PC-9 (cell line): ENCODE measurements around the gene DNAJC3. TPM values are rescaled to one million over a fixed set of nuclear protein-coding genes. Genes with fewer than 3 reads are reported as not detected.
"Not testable (repeated sequence)": the region's sequence is repeated elsewhere in the genome, so short reads cannot be mapped to it uniquely, and the experiment has no call there.

Experiments
- BruUV-seq: library from RNA; stranded (reverse); fragments of 400-500 nt; replicated peaks from 2 replicates; lab custom pipeline; 2021; lab: Mats Ljungman, UMichigan
- CTCF ChIA-PET: fragments of 300-600 bp; sonication (Branson Sonifier 250); formaldehyde crosslinking; loops from one replicate; lab custom pipeline; 2022; ENCODE audit warnings: antibody characterized with exemption; lab: Charles Lee
- POLR2A ChIA-PET: fragments of 300-600 bp; sonication (Branson Sonifier 250); formaldehyde crosslinking; loops from one replicate; lab custom pipeline; 2022; ENCODE audit warnings: antibody characterized with exemption; ENCODE audit not compliant: unreplicated experiment; lab: Charles Lee
- DNase-seq, 2 experiments: peaks; one replicate each; pipeline versions ENCODE4 v3.0.0 to v3.0.0-alpha.2; 2015 to 2022; ENCODE audit warnings: mixed read lengths in 1 of 2
- H2AFZ ChIP-seq: fragments of 200-600 bp; sonication (generic); 2 replicates; pipeline ENCODE4 v1.8.1; 2017; ENCODE audit warnings: antibody characterized with exemption
- H3F3A ChIP-seq: fragments of 200-600 bp; sonication (generic); 2 replicates; pipeline ENCODE4 v1.8.1; 2017; ENCODE audit warnings: antibody characterized with exemption, mild to moderate bottlenecking, low read depth; ENCODE audit not compliant: insufficient read depth
- H3K27ac ChIP-seq: fragments of 200-600 bp; sonication (generic); 2 replicates; pipeline ENCODE4 v1.6.1; 2016; ENCODE audit warnings: mixed run types
- H3K27me3 ChIP-seq: fragments of 200-600 bp; sonication (generic); 2 replicates; pipeline ENCODE4 v1.6.1; 2016; ENCODE audit warnings: low read depth, mixed run types; ENCODE audit not compliant: insufficient read depth
- H3K36me3 ChIP-seq: fragments of 200-600 bp; sonication (generic); 2 replicates; pipeline ENCODE4 v1.6.1; 2016; ENCODE audit warnings: low read depth, mixed run types
- H3K4me1 ChIP-seq: fragments of 200-600 bp; sonication (generic); replicated peaks from 2 replicates; pipeline ENCODE4 v1.6.1; 2016; ENCODE audit warnings: mixed run types; ENCODE audit not compliant: insufficient read depth
- H3K4me2 ChIP-seq: fragments of 200-600 bp; sonication (generic); 2 replicates; pipeline ENCODE4 v1.6.1; 2017; ENCODE audit warnings: mixed run types
- H3K4me3 ChIP-seq: fragments of 200-600 bp; sonication (generic); 2 replicates; pipeline ENCODE4 v1.6.1; 2016; ENCODE audit warnings: mixed run types
- H3K79me2 ChIP-seq: fragments of 200-600 bp; sonication (generic); 2 replicates; pipeline ENCODE4 v1.6.1; 2017; ENCODE audit warnings: low read depth, mixed run types
- H3K9me2 ChIP-seq: fragments of 200-600 bp; sonication (generic); 2 replicates; pipeline ENCODE4 v1.8.1; 2017; ENCODE audit warnings: mild to moderate bottlenecking; ENCODE audit not compliant: insufficient read depth
- H3K9me3 ChIP-seq: fragments of 200-600 bp; sonication (generic); 2 replicates; pipeline ENCODE4 v1.8.1; 2016; ENCODE audit warnings: low read depth; ENCODE audit not compliant: insufficient read depth
- H4K20me1 ChIP-seq: fragments of 200-600 bp; sonication (generic); 2 replicates; pipeline ENCODE4 v1.8.1; 2017; ENCODE audit not compliant: insufficient read depth
- EZH2 ChIP-seq: fragments of 200-600 bp; sonication (generic); IDR thresholded peaks from 2 replicates; pipeline ENCODE4 v1.8.0; 2017; ENCODE audit warnings: antibody characterized with exemption, low read depth
- intact Hi-C: fragments of 100-400 bp; cut with micrococcal nuclease; formaldehyde crosslinking; loops from one replicate; pipeline ENCODE4 v1.10.0; 2022; ENCODE audit not compliant: unreplicated experiment
- total RNA-seq: library from RNA; stranded (reverse); gene quantifications from 2 replicates; pipeline ENCODE4 v1.2.3, GENCODE V29; 2021
- TF ChIP-seq, protein P1 (sequence below): fragments of 200-600 bp; sonication (generic); conservative IDR thresholded peaks from 2 replicates; pipeline ENCODE4 v1.6.1; 2017; ENCODE audit warnings: mixed run types, antibody characterized with exemption, mild to moderate bottlenecking, moderate library complexity

Gene DNAJC3
- total RNA-seq, 1 experiment from 2014 or later: 10.5 TPM

DNA sequence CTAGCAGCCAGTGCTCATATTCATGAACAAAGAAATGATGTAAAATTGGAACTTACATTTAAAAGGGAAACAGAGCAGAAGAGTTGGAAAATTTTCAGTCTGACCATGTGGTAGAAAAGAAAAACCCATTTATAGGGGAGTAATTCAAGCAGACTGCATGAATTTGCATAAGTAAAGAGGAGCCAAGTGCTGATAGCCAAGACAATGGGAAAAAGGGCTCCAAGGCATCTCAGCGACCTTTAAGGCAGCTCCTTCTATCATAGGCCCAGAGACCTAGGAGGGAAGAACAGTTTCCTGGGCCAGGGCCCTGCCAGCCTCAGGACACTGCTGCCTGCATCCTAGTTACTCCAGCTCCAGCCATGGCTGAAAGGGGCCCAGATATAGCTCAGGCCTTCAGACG is 7.5 kb downstream of the DNAJC3 start:
- no peak overlapping the region for H3K4me3 ChIP-seq
- no peak for DNase-seq
- no peak overlapping the region for H3K4me2 ChIP-seq
- peaks cover under 1% of the 10 kb centered on the region; the same call in 1 of the 2 replicates for H4K20me1 ChIP-seq
- peaks cover 15% of the 10 kb centered on the region; the same call in 1 of the 2 replicates for H3K9me3 ChIP-seq
- intact Hi-C loops: no loop called here
- ChIA-PET POLR2A (no interaction called here), CTCF (interaction anchor here (0.6 kb wide), 1 partner anchor 20 kb away, joined by 3 read pairs; no protein-coding TSS in a partner anchor)
- no peaks in the 10 kb centered on the region for H3K9me2 ChIP-seq
- no peaks in the 10 kb centered on the region; the same call in 1 of the 2 replicates for H3F3A ChIP-seq
- peaks cover 99% of the 10 kb centered on the region for H3K79me2 ChIP-seq
- 0 out of 2 replicates have a peak, but pooled peaks cover 8% of the 10 kb centered on the region for H3K36me3 ChIP-seq
- H2AFZ ChIP-seq: no peak overlapping the region
- H3K4me1 ChIP-seq: peaks cover 9% of the 10 kb centered on the region
- TF ChIP-seq EZH2: no peak
- TF ChIP-seq, protein P1, sequence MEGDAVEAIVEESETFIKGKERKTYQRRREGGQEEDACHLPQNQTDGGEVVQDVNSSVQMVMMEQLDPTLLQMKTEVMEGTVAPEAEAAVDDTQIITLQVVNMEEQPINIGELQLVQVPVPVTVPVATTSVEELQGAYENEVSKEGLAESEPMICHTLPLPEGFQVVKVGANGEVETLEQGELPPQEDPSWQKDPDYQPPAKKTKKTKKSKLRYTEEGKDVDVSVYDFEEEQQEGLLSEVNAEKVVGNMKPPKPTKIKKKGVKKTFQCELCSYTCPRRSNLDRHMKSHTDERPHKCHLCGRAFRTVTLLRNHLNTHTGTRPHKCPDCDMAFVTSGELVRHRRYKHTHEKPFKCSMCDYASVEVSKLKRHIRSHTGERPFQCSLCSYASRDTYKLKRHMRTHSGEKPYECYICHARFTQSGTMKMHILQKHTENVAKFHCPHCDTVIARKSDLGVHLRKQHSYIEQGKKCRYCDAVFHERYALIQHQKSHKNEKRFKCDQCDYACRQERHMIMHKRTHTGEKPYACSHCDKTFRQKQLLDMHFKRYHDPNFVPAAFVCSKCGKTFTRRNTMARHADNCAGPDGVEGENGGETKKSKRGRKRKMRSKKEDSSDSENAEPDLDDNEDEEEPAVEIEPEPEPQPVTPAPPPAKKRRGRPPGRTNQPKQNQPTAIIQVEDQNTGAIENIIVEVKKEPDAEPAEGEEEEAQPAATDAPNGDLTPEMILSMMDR: no peak
- H3K27ac ChIP-seq: no peak overlapping the region
- no peaks in the 10 kb centered on the region for H3K27me3 ChIP-seq
- no TSS peak for BruUV-seq

DNA sequence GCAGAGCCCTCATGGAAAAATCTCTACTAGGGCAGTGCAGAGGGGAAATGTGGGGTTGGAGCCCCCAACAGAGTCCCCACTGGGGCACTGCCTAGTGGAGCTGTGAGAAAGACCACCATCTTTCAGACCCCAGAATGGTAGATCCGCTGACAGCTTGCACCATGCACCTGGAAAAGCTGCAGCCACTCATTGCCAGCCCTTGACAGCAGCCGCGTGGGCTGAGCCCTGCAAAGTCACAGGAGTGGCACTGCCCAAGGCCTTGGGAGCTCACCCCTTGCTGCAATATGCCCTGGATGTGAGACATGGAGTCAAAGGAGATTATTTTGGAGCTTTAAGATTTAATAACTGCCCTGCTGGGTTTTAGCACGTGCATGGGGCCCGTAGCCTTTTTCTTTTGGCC is 8.0 kb downstream of the DNAJC3 start:
- not testable (repeated sequence) for H3K27ac ChIP-seq, BruUV-seq

DNA sequence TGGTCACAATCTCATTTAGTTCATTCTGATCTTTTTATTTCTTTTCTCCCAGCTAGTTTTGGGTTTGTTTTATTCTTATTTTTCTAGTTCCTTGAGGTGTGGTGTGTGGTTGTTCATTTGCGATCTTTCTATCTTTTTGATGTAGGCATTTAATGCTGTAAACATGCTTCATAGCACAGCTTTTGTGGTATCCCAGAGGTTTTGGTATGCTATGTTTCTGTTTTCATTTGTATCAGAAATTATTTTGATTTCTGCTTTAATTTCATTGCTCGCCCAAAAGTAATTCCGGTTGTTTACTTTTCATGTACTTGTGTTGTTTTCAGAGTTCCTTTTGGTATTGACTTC is 12.6 kb downstream of the DNAJC3 start:
- H3K27me3 ChIP-seq: no peaks in the 10 kb centered on the region
- no peak overlapping the region for H3K27ac ChIP-seq

More for the DNA sequence above, 8.0 kb downstream of the DNAJC3 start:
- H4K20me1 ChIP-seq, H2AFZ ChIP-seq, H3K4me3 ChIP-seq, intact Hi-C loops, H3K4me2 ChIP-seq, H3K36me3 ChIP-seq, H3K4me1 ChIP-seq, H3K9me2 ChIP-seq, H3F3A ChIP-seq, H3K27me3 ChIP-seq, POLR2A ChIA-PET, DNase-seq: not testable (repeated sequence)
- H3K9me3 ChIP-seq: peaks cover 19% of the 10 kb centered on the region; the same call in 1 of the 2 replicates
- CTCF ChIA-PET: interaction anchor here (0.6 kb wide), 1 partner anchor 21 kb away, joined by 3 read pairs; no protein-coding TSS in a partner anchor
- H3K79me2 ChIP-seq: peaks cover 98% of the 10 kb centered on the region

DNA sequence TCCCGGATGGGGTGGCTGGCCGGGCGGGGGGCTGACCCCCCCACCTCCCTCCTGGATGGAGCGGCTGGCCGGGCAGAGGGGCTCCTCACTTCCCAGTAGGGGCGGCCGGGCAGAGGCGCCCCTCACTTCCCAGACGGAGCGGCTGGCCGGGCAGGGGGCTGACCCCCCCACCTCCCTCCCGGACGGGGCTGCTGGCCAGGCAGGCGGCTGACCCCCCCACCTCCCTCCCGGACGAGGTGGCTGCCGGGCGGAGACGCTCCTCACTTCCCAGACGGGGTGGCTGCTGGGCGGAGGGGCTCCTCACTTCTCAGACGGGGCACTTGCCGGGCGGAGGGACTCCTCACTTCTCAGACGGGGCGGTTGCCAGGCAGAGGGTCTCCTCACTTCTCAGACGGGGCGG is 14.0 kb downstream of the DNAJC3 start:
- intact Hi-C loops, H3K9me2 ChIP-seq, H3K27ac ChIP-seq, CTCF ChIA-PET, H3K4me2 ChIP-seq, H3K27me3 ChIP-seq, H3F3A ChIP-seq, H2AFZ ChIP-seq, POLR2A ChIA-PET, H3K4me3 ChIP-seq, H4K20me1 ChIP-seq, H3K4me1 ChIP-seq, H3K36me3 ChIP-seq, BruUV-seq, DNase-seq: not testable (repeated sequence)
- Histone ChIP-seq H3K79me2 (peaks cover 41% of the 10 kb centered on the region), H3K9me3 (peaks cover 14% of the 10 kb centered on the region; the same call in 1 of the 2 replicates)

More for the DNA sequence above, 12.6 kb downstream of the DNAJC3 start:
- TF ChIP-seq, protein P1: no peak
- TF ChIP-seq EZH2: no peak
- BruUV-seq: no TSS peak
- Histone ChIP-seq H3K79me2 (peaks cover 55% of the 10 kb centered on the region), H3F3A (no peaks in the 10 kb centered on the region; the same call in 1 of the 2 replicates), H3K36me3 (0 out of 2 replicates have a peak, but pooled peaks cover 8% of the 10 kb centered on the region), H3K4me1 (no peaks in the 10 kb centered on the region), H2AFZ (no peak overlapping the region), H3K9me2 (no peaks in the 10 kb centered on the region), H3K9me3 (peaks cover 19% of the 10 kb centered on the region; the same call in 1 of the 2 replicates), H3K4me2 (no peak overlapping the region), H4K20me1 (0 out of 2 replicates have a peak, but pooled peaks cover 3% of the 10 kb centered on the region), H3K4me3 (no peak overlapping the region)
- intact Hi-C loops: no loop called here
- DNase-seq: no peak
- CTCF ChIA-PET: no interaction called here
- POLR2A ChIA-PET: no interaction called here
